Endometrium (tissue), 2 donors: ENCODE data around the gene TRHDE.

ENCODE experiments used
- FAIRE-seq: peaks from 2 replicates; lab custom pipeline; 2012; peaks lifted over from hg19 to GRCh38; lab: Jason Lieb, UNC
- donor health status: control.
- donor health status: control.

The TRHDE gene, protein sequence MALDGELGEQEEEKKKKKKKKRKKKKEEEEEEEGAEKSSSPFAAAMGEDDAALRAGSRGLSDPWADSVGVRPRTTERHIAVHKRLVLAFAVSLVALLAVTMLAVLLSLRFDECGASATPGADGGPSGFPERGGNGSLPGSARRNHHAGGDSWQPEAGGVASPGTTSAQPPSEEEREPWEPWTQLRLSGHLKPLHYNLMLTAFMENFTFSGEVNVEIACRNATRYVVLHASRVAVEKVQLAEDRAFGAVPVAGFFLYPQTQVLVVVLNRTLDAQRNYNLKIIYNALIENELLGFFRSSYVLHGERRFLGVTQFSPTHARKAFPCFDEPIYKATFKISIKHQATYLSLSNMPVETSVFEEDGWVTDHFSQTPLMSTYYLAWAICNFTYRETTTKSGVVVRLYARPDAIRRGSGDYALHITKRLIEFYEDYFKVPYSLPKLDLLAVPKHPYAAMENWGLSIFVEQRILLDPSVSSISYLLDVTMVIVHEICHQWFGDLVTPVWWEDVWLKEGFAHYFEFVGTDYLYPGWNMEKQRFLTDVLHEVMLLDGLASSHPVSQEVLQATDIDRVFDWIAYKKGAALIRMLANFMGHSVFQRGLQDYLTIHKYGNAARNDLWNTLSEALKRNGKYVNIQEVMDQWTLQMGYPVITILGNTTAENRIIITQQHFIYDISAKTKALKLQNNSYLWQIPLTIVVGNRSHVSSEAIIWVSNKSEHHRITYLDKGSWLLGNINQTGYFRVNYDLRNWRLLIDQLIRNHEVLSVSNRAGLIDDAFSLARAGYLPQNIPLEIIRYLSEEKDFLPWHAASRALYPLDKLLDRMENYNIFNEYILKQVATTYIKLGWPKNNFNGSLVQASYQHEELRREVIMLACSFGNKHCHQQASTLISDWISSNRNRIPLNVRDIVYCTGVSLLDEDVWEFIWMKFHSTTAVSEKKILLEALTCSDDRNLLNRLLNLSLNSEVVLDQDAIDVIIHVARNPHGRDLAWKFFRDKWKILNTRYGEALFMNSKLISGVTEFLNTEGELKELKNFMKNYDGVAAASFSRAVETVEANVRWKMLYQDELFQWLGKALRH

DNA sequence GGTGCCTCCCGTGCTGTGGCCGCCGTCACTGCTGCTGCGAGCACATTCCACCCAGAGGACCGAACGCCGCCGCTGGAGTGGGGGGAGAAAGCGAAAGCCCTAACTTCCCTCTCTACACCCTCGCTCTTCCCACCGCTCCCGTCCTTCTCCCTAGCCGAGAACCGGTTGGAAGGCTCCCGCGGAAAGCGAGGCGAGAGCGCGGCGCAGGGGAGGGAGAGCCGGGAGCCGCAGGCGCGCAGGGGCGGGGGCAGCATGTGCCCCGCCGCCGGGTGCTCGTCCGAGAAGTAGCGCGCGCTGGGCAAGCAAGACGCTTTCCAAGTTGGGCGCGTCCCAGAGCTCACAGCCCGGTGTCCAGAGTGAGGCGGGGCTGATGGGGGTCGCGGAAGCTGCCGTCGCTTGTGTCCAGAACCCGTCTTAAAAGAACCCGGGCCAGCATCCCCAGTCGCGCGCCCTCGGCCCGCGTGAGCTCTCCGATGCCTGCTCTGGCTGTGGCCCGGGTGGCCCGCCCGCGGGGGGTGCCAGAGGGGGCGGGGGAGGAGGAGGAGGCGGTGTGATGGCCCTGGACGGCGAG lies at the start of gene TRHDE:
Gene TRHDE, plus strand, starts transcription at position 280 of the 571 bp plus-strand sequence. Its CDS starts 274 bp downstream, at position 554.
- no peak for FAIRE-seq

DNA sequence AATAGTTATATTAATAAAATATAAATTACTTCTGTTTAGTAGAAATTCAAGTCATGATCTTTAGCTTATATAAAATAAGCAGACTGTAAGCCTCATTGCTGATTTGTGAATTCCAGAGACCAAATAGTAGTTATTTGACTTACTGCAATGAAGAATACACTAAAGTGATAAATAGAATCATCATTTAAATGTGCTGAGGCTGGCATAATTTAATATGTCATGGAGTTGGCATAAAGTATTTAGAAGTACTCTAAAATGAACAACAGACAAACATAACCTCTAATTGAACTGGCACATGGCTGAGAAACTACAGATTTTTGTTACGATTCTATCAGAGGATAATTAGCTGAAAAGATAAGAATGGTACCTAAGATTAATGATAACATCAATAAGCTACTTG lies 45.7 kb upstream of the TRHDE start:
- no peak for FAIRE-seq

DNA sequence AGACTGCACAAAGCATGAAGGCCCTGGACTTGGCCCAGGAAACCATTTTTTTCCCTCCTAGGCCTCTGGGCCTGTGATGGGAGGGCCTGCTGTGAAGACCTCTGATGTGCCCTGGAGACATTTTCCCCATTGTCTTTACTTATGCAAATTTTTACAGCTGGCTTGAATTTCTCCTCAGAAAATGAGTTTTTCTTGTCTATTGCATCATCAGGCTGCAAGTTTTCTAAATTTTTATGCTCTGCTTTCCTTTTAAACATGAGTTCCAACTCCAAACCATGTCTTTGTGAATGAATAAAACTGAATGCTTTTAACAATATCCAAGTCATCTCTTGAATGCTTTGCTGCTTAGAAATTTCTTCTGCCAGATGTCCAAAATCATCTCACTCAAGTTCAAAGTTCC lies 43.7 kb upstream of the TRHDE start:
- FAIRE-seq = no peak

DNA sequence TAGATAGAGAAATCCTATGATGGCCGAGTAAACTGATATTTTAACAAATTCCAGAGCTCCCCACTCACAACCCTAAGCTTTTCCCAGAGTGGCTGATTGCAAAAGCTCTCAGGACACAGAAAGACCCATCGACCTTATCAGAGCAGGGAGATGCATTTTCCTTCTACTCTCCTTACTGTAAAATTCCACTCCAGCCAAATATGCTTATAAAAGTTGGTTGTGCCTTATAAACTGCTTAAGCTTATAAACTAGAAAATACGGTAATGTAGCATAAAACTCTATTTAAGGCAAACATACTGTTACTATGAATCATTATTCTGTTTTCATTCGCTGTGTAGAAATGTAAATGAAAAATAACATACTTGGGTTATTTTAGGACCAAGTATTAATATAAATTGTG lies 41.6 kb upstream of the TRHDE start:
- no peak for FAIRE-seq

GRCh38 chr12:72234886-72235285 lies 37.3 kb upstream of the TRHDE start:
- FAIRE-seq = no peak

DNA sequence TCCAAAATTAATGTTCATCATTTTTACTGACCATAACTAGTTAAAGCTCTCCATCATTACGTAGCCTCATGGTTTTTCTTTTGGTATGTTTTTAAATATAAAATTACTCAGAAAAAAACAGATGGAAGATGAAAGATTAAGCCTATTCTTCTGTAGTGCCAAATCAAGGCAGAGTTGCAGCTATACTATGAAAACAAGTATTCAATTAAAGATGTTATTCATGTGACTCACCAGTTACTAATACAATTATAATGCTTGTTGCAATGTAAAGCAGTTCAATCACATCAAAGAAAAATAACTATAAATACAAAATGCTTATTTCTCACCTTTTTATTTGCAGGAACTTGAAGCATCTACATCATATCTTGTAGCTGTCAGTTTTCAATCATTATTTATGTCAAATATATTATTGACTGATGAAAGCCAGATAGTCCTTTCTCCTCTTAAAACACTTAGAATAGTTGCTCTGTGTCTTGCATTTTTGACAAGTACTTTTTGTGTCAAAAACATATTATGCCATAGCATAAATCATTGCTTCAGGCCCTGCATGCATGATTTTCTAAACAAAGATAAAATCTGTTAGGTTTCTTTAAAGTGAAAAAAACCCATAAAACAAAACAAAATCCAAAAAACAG lies 36.0 kb upstream of the TRHDE start:
- no peak for FAIRE-seq

- FAIRE-seq = no peak
These were observed 30.6 kb upstream of the TRHDE start for GRCh38 chr12:72241552-72241951.

DNA sequence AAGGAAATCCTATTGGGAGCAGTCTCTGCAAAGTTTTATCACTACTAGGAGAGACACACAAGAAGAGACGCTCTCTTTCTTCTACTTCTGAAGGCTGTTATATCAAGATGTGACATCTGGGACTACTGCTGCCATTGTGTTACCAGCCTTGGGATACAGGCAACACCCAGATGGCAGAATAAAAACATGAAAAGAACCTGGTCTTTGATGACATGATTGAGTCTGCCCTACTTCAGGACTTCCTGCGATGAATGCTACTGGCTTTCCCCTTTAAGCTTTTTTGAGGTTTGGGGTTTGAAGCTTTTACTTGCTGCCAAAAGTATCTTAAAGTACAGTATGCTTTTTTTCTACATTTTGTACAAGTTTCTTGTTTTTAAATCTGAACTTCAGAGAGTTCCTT lies 29.2 kb upstream of the TRHDE start:
- FAIRE-seq = no peak

GRCh38 chr12:72246370-72246769 lies 25.8 kb upstream of the TRHDE start:
- FAIRE-seq = no peak

DNA sequence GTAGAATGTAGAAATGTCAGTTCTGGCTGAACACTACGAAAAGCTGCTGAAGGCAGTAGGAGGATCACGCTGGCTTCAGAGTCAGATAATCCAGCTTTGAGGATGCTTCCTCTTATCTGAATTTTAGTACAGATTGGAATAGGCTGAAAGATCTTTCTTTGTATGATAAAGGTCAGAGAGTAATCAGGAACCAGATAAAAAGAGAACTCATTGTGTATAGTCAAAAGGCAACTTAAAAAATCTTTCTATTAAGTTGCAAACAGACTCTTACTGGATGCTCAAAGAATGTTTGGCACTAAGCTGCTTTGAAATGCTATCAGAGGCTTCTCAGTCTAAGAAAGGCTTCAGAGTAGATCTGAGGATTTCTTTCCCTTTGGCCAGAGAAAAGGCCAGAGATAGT lies 21.8 kb upstream of the TRHDE start:
- FAIRE-seq = no peak

DNA sequence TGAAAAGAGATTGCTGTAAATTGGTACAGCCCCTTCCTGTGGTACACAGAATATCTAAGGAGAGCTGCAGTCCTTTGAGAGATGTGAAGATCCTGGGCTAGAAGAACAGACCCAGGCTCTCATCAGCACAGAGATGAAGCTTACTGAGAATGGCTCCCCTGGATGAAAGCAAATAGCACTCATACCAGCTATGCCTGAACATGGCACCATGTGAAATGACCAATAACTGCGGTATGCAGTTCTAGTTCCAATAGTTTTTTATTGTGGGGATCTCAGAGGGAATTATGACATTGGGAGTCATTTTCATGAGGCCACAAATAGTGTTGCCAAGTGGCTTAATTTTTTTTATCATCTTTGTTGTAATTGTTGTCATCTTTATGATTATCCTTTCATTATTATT lies 15.4 kb upstream of the TRHDE start:
- FAIRE-seq = no peak

DNA sequence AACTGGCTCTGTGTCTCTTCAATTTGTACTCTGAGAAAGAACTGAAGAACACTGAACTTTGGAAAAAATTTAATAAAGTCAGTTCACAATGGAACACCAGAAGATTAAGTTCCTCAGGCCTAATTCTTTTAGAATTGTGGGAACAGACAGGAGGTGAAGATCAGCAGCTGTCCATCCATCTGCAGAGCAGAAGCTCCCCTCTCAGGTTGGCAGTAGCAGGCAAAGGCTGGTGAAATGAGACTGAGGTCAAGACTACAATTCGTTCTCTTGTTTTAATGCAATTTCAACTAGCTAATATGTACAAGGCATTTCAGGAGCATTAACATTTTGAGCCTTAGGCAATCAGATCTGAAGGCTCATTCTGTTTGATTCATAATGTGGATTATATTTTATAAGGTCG lies 10.3 kb upstream of the TRHDE start:
- no peak for FAIRE-seq

DNA sequence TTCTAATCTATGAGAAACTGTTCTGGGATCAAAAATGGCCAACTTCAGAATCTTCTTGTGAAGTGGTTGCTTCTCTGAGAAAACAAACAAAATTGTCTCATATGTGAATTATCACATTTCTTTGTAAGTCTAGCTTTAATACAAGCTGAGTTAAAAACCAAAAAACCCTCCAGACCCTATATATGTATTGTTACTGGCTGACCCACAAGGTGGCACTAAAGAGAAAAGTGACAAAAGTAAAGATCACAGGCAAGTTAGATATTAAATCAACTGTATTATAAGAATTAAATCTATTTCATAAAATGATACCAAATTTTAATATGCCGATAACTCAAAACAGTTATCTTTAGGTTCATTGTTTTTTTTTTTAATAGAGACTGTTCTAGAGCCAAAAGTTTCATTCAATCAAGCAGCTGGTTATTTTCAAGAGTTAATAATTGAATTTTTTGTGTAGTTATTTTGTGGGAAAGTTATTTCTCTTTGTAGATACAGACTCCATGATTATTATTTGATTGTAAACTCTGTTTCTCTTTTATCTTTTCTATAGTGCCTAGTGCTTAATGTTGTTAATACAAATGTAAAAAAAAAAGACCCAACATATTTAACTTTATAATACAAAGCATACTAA lies 7.5 kb upstream of the TRHDE start:
- peak; percentile 72 for FAIRE-seq

- no peak for FAIRE-seq
These were observed 4.2 kb upstream of the TRHDE start for GRCh38 chr12:72267974-72268373.

DNA sequence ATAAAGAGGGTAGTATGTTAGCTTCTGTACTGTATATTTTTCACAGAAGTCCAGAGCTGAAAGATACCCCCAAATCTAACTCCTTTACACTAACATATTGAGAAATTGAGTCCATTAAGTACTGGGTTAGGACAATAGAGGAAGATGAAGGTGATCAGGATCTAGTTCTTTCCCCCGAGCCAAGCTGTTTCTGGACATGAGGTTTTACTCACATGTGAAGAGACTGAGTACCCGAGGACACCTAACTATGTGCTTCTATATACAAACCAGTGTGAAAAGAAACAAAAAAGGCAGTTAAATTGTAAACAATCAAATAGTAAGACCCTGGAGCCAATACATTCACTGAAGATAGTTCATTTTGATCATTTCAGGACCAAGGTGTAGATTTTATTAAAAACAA lies 3.8 kb upstream of the TRHDE start:
- FAIRE-seq = no peak

DNA sequence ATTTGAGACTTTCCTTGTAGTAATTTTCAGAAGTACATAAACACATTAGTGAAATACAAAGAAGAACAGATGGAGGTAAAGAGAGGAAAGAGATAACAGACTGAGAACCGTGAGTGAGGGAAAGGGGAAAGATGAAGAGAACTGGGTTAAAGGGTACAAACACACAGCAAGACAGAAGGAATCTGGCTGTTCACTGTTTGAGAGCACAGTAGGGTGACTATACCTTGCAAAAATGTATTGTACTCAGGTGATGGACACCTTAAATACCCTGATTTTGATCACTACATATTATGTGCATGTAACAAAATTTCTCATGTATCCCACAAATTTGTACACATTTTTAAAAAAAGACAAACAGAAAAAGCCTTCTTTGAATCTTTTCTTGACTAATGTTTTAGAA lies 2.7 kb upstream of the TRHDE start:
- FAIRE-seq = no peak

- no peak for FAIRE-seq
These were observed 1.9 kb upstream of the TRHDE start for GRCh38 chr12:72270246-72270645.

DNA sequence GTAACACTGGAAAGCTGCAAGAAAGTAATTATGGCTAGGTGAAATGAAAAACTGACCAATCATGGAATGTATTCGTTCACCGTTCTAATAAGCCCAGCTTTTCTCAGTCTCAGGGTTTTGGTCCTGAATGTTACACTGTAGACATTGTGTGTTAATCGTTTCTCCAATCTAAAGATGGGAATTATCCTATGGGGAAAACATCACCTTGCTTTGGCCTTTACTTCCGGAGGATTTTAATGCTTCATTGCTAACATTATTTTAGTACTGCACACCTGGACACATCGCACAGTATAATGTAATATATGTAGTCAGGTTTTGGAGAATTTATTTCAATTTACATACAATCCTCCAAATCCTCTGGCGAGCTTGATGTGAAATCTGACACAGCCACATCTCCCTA lies 1.2 kb upstream of the TRHDE start:
- no peak for FAIRE-seq

- FAIRE-seq = no peak
These were observed 599 bp upstream of the TRHDE start for GRCh38 chr12:72271451-72272090.

- FAIRE-seq = no peak
These were observed 745 bp downstream of the TRHDE start for GRCh38 chr12:72272731-72273498.

DNA sequence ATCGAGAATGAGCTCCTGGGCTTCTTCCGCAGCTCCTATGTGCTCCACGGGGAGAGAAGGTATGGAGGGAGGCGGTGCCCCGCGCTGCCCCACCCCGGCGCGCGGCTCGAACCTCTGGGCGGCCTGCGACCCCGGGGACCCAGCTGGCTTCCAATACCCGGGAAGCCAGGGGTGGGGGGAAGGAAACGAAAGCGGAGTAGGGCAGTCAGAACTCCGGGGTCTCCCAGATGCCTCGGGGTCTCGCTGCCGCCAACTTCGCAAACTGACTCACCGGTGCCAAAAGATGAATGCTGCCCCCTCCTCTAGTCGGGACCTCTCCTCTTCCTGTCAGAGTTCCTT lies 1.3 kb downstream of the TRHDE start:
- no peak for FAIRE-seq
